Measurements from ENCODE around the gene SYNM. TPM values are rescaled to one million over a fixed set of nuclear protein-coding genes. Genes with fewer than 3 reads are reported as not detected.

Gene SYNM
- total RNA-seq, 1 donor from 2014 or later, result 19.5 TPM

- DNase-seq (no peak), ATAC-seq (peak; percentile 25)
- peaks cover 4% of the 10 kb centered on the region for H3K4me1 ChIP-seq
- H3K4me3 ChIP-seq, result no peak overlapping the region
- no peaks in the 10 kb centered on the region for H3K9me3 ChIP-seq
- no peaks in the 10 kb centered on the region for H3K27me3 ChIP-seq
- peaks cover 24% of the 10 kb centered on the region for H3K36me3 ChIP-seq
- TF ChIP-seq CTCF (IDR thresholded peaks at IDR 0.05), result no peak
- intact Hi-C loops (cut with DNase I), result no loop called here
- peak overlapping the region; percentile 63 for H3K27ac ChIP-seq
Observed at GRCh38 chr15:99169769-99170311, 65.0 kb downstream of the SYNM start.

GRCh38 chr15:99170476-99171065, 65.7 kb downstream of the SYNM start:
- DNase-seq (no peak), ATAC-seq (no peak)
- intact Hi-C loops (cut with DNase I), result no loop called here
- peak overlapping the region; percentile 17 for H3K27ac ChIP-seq
- peaks cover 4% of the 10 kb centered on the region for H3K4me1 ChIP-seq
- H3K27me3 ChIP-seq, result no peaks in the 10 kb centered on the region
- peaks cover 24% of the 10 kb centered on the region for H3K36me3 ChIP-seq
- TF ChIP-seq CTCF (IDR thresholded peaks at IDR 0.05), result no peak
- H3K9me3 ChIP-seq, result no peaks in the 10 kb centered on the region
- H3K4me3 ChIP-seq, result no peak overlapping the region

- peaks cover 24% of the 10 kb centered on the region for H3K36me3 ChIP-seq
- DNase-seq (no peak), ATAC-seq (no peak)
- H3K4me3 ChIP-seq, result no peak overlapping the region
- H3K27ac ChIP-seq, result no peak overlapping the region
- intact Hi-C loops (cut with DNase I), result no loop called here
- no peaks in the 10 kb centered on the region for H3K9me3 ChIP-seq
- H3K4me1 ChIP-seq, result peaks cover 4% of the 10 kb centered on the region
- H3K27me3 ChIP-seq, result no peaks in the 10 kb centered on the region
- TF ChIP-seq CTCF (IDR thresholded peaks at IDR 0.05), result no peak
Observed at GRCh38 chr15:99172171-99172570, 67.3 kb downstream of the SYNM start.

- peaks cover 4% of the 10 kb centered on the region for H3K4me1 ChIP-seq
Observed at GRCh38 chr15:99172989-99173388, 68.1 kb downstream of the SYNM start.

GRCh38 chr15:99174567-99175395, 69.9 kb downstream of the SYNM start:
- DNase-seq, result no peak
- Histone ChIP-seq H3K9me3 (no peaks in the 10 kb centered on the region), H3K27me3 (no peaks in the 10 kb centered on the region), H3K4me1 (peaks cover 4% of the 10 kb centered on the region), H3K4me3 (no peak overlapping the region), H3K27ac (no peak overlapping the region), H3K36me3 (peaks cover 24% of the 10 kb centered on the region)
- intact Hi-C loops (cut with DNase I), result no loop called here
- no peak for ATAC-seq
- TF ChIP-seq CTCF (IDR thresholded peaks at IDR 0.05), result no peak

More at GRCh38 chr15:99172989-99173388, 68.1 kb downstream of the SYNM start:
- TF ChIP-seq CTCF (IDR thresholded peaks at IDR 0.05), result no peak
- H3K27me3 ChIP-seq, result no peaks in the 10 kb centered on the region
- ATAC-seq (no peak), DNase-seq (no peak)
- H3K9me3 ChIP-seq, result no peaks in the 10 kb centered on the region
- H3K27ac ChIP-seq, result no peak overlapping the region
- intact Hi-C loops (cut with DNase I), result no loop called here
- no peak overlapping the region for H3K4me3 ChIP-seq
- H3K36me3 ChIP-seq, result peaks cover 24% of the 10 kb centered on the region
